Thyroid gland (tissue), 4 donors: ENCODE measurements around the gene LYZL2. TPM values are rescaled to one million over a fixed set of nuclear protein-coding genes. Genes with fewer than 3 reads are reported as not detected.

ENCODE experiments used
- DNase-seq, 2 donors: peaks; one replicate each; pipeline ENCODE4 v3.0.0-alpha.2; 2019
- H3K27ac ChIP-seq, 3 donors: fragments of 200-600 bp; sonication (generic); 1 replicate in 2 of 3; 2 replicates in 1 of 3; pipeline ENCODE4 v1.5.1; 2016 to 2019; ENCODE audit warnings: mild to moderate bottlenecking in 1 of 3, moderate library complexity in 1 of 3
- H3K27me3 ChIP-seq: fragments of 200-600 bp; sonication (generic); one replicate; pipeline ENCODE4 v1.5.1; 2019
- H3K36me3 ChIP-seq, 2 donors: fragments of 200-600 bp; sonication (generic); one replicate each; pipeline ENCODE4 v1.5.1; 2016 to 2019
- H3K4me1 ChIP-seq, 2 donors: fragments of 200-600 bp; sonication (generic); one replicate each; pipeline ENCODE4 v1.5.1; 2017 to 2019
- H3K4me3 ChIP-seq, 3 donors: fragments of 200-600 bp; sonication (generic); replicated peaks in 1 of 3; 1 replicate in 2 of 3; 2 replicates in 1 of 3; pipeline ENCODE4 v1.5.1; 2016; ENCODE audit warnings: mild to moderate bottlenecking in 1 of 3
- H3K9me3 ChIP-seq: fragments of 200-600 bp; sonication (generic); one replicate; pipeline ENCODE4 v1.5.1; 2017
- CTCF ChIP-seq, 6 experiments: fragments of 200-600 bp in 3 of 6; fragments of 450-650 bp in 3 of 6; sonication (generic) in 3 of 6; IDR thresholded peaks; one replicate each; pipeline ENCODE4 v1.5.1; 2016 to 2019; ENCODE audit warnings: antibody characterized with exemption in 6 of 6, mild to moderate bottlenecking in 2 of 6, inconsistent platforms in 1 of 6, moderate library complexity in 1 of 6
- POLR2A ChIP-seq, 2 donors: fragments of 450-650 bp; IDR thresholded peaks; one replicate each; pipeline ENCODE4 v1.6.1; 2017; ENCODE audit warnings: antibody characterized with exemption in 2 of 2, mild to moderate bottlenecking in 2 of 2, moderate library complexity in 1 of 2
- WGBS, 2 donors: methylation state at CpG; one replicate each; pipeline ENCODE4 v1.1.5; 2017; 5-methylcytosine and 5-hydroxymethylcytosine counted together
- intact Hi-C: fragments of 100-400 bp; cut with DNase I; formaldehyde crosslinking; loops from one replicate; pipeline ENCODE4 v1.15.1; 2023
- total RNA-seq, 4 donors: library from RNA; depleted of rRNA; stranded (reverse); fragments of >200 nt; gene quantifications; one replicate each; pipeline ENCODE4 v1.2.3, GENCODE V29; 2016

The LYZL2 gene
- total RNA-seq, 4 donors from 2014 or later = not detected

GRCh38 chr10:30587522-30588031 lies 42.0 kb downstream of the LYZL2 start:
- DNase-seq = peak; percentile 12 to 13
- Histone ChIP-seq H3K27ac (no peak overlapping the region), H3K9me3 (no peaks in the 10 kb centered on the region), H3K36me3 (no peaks in the 10 kb centered on the region), H3K4me3 (no peak overlapping the region), H3K4me1 (peaks cover 0 to 13% of the 10 kb centered on the region in 2 donors), H3K27me3 (no peaks in the 10 kb centered on the region)
- TF ChIP-seq CTCF (IDR thresholded peaks at IDR 0.05) (no peak), POLR2A (IDR thresholded peaks at IDR 0.05) (no peak)
- 51 to 62% methylated on average over 7 to 8 of the region's 8 CpGs for WGBS, 2 donors
- intact Hi-C loops = no loop called here

- WGBS, 2 donors = 94 to 96% methylated on average over 2 of the region's 2 CpGs
- H3K27me3 ChIP-seq = no peaks in the 10 kb centered on the region
- no peaks in the 10 kb centered on the region for H3K36me3 ChIP-seq
- TF ChIP-seq POLR2A (IDR thresholded peaks at IDR 0.05) = no peak
- no peak for TF ChIP-seq CTCF (IDR thresholded peaks at IDR 0.05)
- H3K4me3 ChIP-seq = no peak overlapping the region
- no peak for DNase-seq
- H3K4me1 ChIP-seq = peaks cover 0 to 13% of the 10 kb centered on the region in 2 donors
- H3K9me3 ChIP-seq = no peaks in the 10 kb centered on the region
- no peak overlapping the region for H3K27ac ChIP-seq
- intact Hi-C loops = no loop called here
Observed at GRCh38 chr10:30586828-30587227, 42.7 kb downstream of the LYZL2 start.

- intact Hi-C loops = no loop called here
- TF ChIP-seq CTCF (IDR thresholded peaks at IDR 0.05) = no peak
- TF ChIP-seq POLR2A (IDR thresholded peaks at IDR 0.05) = peak in 1 of 2 donors; percentile 25
- Histone ChIP-seq H3K4me3 (no peak overlapping the region), H3K36me3 (no peaks in the 10 kb centered on the region), H3K27me3 (no peaks in the 10 kb centered on the region), H3K27ac (peak overlapping the region; percentile 85 to 88 (median 87)), H3K4me1 (peaks cover 0 to 16% of the 10 kb centered on the region in 2 donors), H3K9me3 (no peaks in the 10 kb centered on the region)
- DNase-seq = peak; percentile 78 to 79
- WGBS, 2 donors = 29 to 31% methylated on average over 14 to 15 of the region's 15 CpGs
Observed at GRCh38 chr10:30583778-30584415, 45.7 kb downstream of the LYZL2 start.

GRCh38 chr10:30581779-30582380 lies 47.7 kb downstream of the LYZL2 start:
- DNase-seq = peak; percentile 20 to 31
- TF ChIP-seq POLR2A (IDR thresholded peaks at IDR 0.05) (no peak), CTCF (IDR thresholded peaks at IDR 0.05) (peak in 5 of 6 experiments; percentile 53 to 83 (median 58))
- H3K36me3 ChIP-seq = no peaks in the 10 kb centered on the region
- no peak overlapping the region for H3K4me3 ChIP-seq
- H3K27me3 ChIP-seq = no peaks in the 10 kb centered on the region
- 44% methylated on average over 3 of the region's 3 CpGs for WGBS, 2 donors
- H3K9me3 ChIP-seq = no peaks in the 10 kb centered on the region
- peaks cover 0 to 16% of the 10 kb centered on the region in 2 donors for H3K4me1 ChIP-seq
- peak overlapping the region in 1 of 3 donors; percentile 88 for H3K27ac ChIP-seq
- intact Hi-C loops = no loop called here

GRCh38 chr10:30580676-30581075 lies 48.9 kb downstream of the LYZL2 start:
- no peak overlapping the region for H3K4me3 ChIP-seq
- H3K27me3 ChIP-seq = no peaks in the 10 kb centered on the region
- no peak overlapping the region for H3K27ac ChIP-seq
- H3K9me3 ChIP-seq = no peaks in the 10 kb centered on the region
- intact Hi-C loops = no loop called here
- peaks cover 0 to 16% of the 10 kb centered on the region in 2 donors for H3K4me1 ChIP-seq
- no peaks in the 10 kb centered on the region for H3K36me3 ChIP-seq
- TF ChIP-seq POLR2A (IDR thresholded peaks at IDR 0.05) = no peak
- no peak for TF ChIP-seq CTCF (IDR thresholded peaks at IDR 0.05)
- 86 to 96% methylated on average over 5 of the region's 5 CpGs for WGBS, 2 donors
- no peak for DNase-seq
